GM12878 (cell line): ENCODE results near the gene FUBP1. TPM values are rescaled to one million over a fixed set of nuclear protein-coding genes. Genes with fewer than 3 reads are reported as not detected.
A peak's percentile ranks its signal among the peaks of the same experiment; 100 is the strongest.

Source experiments
- ATAC-seq: fragments of 200-7000 bp; cut with Tn5 transposase; 3 replicates; pipeline ENCODE4 v1.9.1; 2020; ENCODE audit warnings: mild to moderate bottlenecking, moderate library complexity
- BruUV-seq: library from RNA; stranded (reverse); fragments of 400-500 nt; replicated peaks from 2 replicates; lab custom pipeline; 2021; lab: Mats Ljungman, UMichigan
- CTCF ChIA-PET: fragments of 300-600 bp; sonication (Branson Sonifier 250); formaldehyde crosslinking; extraction: SDS; loops from one replicate; lab custom pipeline; 2021; ENCODE audit warnings: inconsistent platforms; lab: Yijun Ruan, JAX
- POLR2A ChIA-PET: fragments of 350-600 bp; formaldehyde crosslinking; extraction: SDS; loops from one replicate; lab custom pipeline; 2021; ENCODE audit warnings: inconsistent platforms; lab: Charles Lee
- RAD21 ChIA-PET: fragments of 300-600 bp; sonication (Branson Sonifier 250); formaldehyde crosslinking; loops from one replicate; lab custom pipeline; 2023; ENCODE audit warnings: antibody characterized with exemption; ENCODE audit not compliant: unreplicated experiment; lab: Charles Lee
- SMC1A ChIA-PET: fragments of 300-600 bp; sonication (Branson Sonifier 250); formaldehyde crosslinking; loops from one replicate; lab custom pipeline; 2023; ENCODE audit not compliant: unreplicated experiment, uncharacterized antibody; lab: Charles Lee
- DNase-seq: peaks from one replicate; pipeline ENCODE4 v3.0.0-alpha.2; 2011; ENCODE audit warnings: low read depth, low spot score
- FAIRE-seq: peaks from 3 replicates; lab custom pipeline; 2011; peaks lifted over from hg19 to GRCh38; lab: Jason Lieb, UNC
- H2AFZ ChIP-seq: 2 replicates; pipeline ENCODE4 v1.6.0; 2011; ENCODE audit warnings: low read depth, low read length, control low read depth; ENCODE audit not compliant: control insufficient read depth
- H3K27ac ChIP-seq: 2 replicates; pipeline ENCODE4 v1.5.1; 2011; ENCODE audit warnings: control low read depth; ENCODE audit not compliant: control insufficient read depth, insufficient read depth
- H3K27me3 ChIP-seq, 2 experiments: replicated peaks in 1 of 2; 2 replicates each; pipeline versions ENCODE4 v1.6.0 to v1.6.1; 2011; ENCODE audit warnings: low read length in 1 of 2; ENCODE audit not compliant: control insufficient read depth in 2 of 2, insufficient read depth in 2 of 2
- H3K36me3 ChIP-seq, 2 experiments: 2 replicates each; pipeline ENCODE4 v1.5.1; 2011; ENCODE audit warnings: low read length in 1 of 2; ENCODE audit not compliant: control insufficient read depth in 2 of 2, insufficient read depth in 2 of 2
- H3K4me1 ChIP-seq: 2 replicates; pipeline ENCODE4 v1.6.1; 2011; ENCODE audit warnings: mild to moderate bottlenecking, low read length, moderate library complexity, mixed read lengths; ENCODE audit not compliant: control insufficient read depth, insufficient read depth
- H3K4me2 ChIP-seq: 2 replicates; pipeline ENCODE4 v1.6.0; 2011; ENCODE audit warnings: control low read depth; ENCODE audit not compliant: control insufficient read depth, insufficient read depth
- H3K4me3 ChIP-seq: fragments of 200-600 bp; sonication (generic); 2 replicates; pipeline ENCODE4 v1.5.1; 2016
- H3K79me2 ChIP-seq: 2 replicates; pipeline ENCODE4 v1.6.0; 2011; ENCODE audit warnings: low read length; ENCODE audit not compliant: control insufficient read depth, insufficient read depth
- H3K9ac ChIP-seq: 2 replicates; pipeline ENCODE4 v1.8.0; 2011; ENCODE audit warnings: low read length, control low read depth, mixed read lengths; ENCODE audit not compliant: control insufficient read depth, insufficient read depth
- H3K9me3 ChIP-seq: replicated peaks from 3 replicates; pipeline ENCODE4 v1.5.1; 2011; ENCODE audit warnings: mild to moderate bottlenecking, low read length; ENCODE audit not compliant: control insufficient read depth, insufficient read depth
- H4K20me1 ChIP-seq: 2 replicates; pipeline ENCODE4 v1.6.0; 2011; ENCODE audit not compliant: control insufficient read depth, insufficient read depth
- CEBPB ChIP-seq, 2 experiments: fragments of 150-350 bp in 1 of 2; IDR thresholded peaks; 2 replicates each; pipeline ENCODE4 v1.6.1; 2012 to 2014; ENCODE audit warnings: low read depth in 2 of 2, low read length in 2 of 2, borderline replicate concordance in 1 of 2, inconsistent platforms in 1 of 2
- CREB1 ChIP-seq: IDR thresholded peaks from 2 replicates; pipeline ENCODE4 v1.6.1; 2012; ENCODE audit warnings: low read depth, mild to moderate bottlenecking, inconsistent platforms
- POLR2AphosphoS5 ChIP-seq: IDR thresholded peaks from 2 replicates; pipeline ENCODE4 v1.6.1; 2011; ENCODE audit warnings: mild to moderate bottlenecking, low read length, inconsistent platforms
- WGBS: methylation state at CpG from one replicate; pipeline ENCODE4 v1.1.6; 2016; ENCODE audit warnings: low lambda C conversion rate; ENCODE audit not compliant: insufficient replicate concordance, insufficient coverage; ENCODE audit errors: missing lambda C conversion rate; 5-methylcytosine and 5-hydroxymethylcytosine counted together
- in situ Hi-C: fragments of 300-500 bp; cut with MboI; formaldehyde crosslinking; loops from 9 replicates; pipeline ENCODE4 v1.14.3; 2018; ENCODE audit warnings: mixed read lengths
- intact Hi-C: fragments of 100-400 bp; cut with micrococcal nuclease; formaldehyde crosslinking; loops from one replicate; pipeline ENCODE4 v1.14.2; 2022; ENCODE audit not compliant: unreplicated experiment
- polyA plus RNA-seq, 11 experiments: library from polyadenylated mRNA; depleted of rRNA in 4 of 11; unstranded in 6 of 11; stranded (reverse) in 5 of 11; fragments of >200 nt; fragmentation: Nextera tagmentation in 4 of 11; fragmentation: Illumina TruSeq in 1 of 11; extraction: Ambion mirVana in 4 of 11; extraction: Trizol in 1 of 11; gene quantifications; 1 replicate in 1 of 11; 2 replicates in 10 of 11; pipeline versions ENCODE4 v1.2.1 to v1.2.3, GENCODE V29; 2011 to 2016; ENCODE audit warnings: inconsistent platforms in 2 of 11, missing spikeins in 2 of 11, low read depth in 1 of 11
- total RNA-seq, 4 experiments: library from RNA; depleted of rRNA in 3 of 4; stranded (reverse); fragments of >200 nt in 3 of 4; fragmentation: Illumina TruSeq in 1 of 4; extraction: Trizol in 1 of 4; gene quantifications; 2 replicates each; pipeline versions ENCODE4 v1.2.1 to v1.2.3, GENCODE V29; 2013 to 2021

The FUBP1 gene
- total and polyA plus RNA-seq, 10 of the 15 experiments (the other 5 are each of a cell fraction or from before 2014, with no cell fraction given), result 110 to 343 (median 191) TPM

GRCh38 chr1:77961392-77961791 is 17.5 kb downstream of the FUBP1 start:
- Histone ChIP-seq H3K36me3 (peaks cover 15 to 58% of the 10 kb centered on the region in 2 experiments), H4K20me1 (0 out of 2 replicates have a peak, but pooled peaks cover 4% of the 10 kb centered on the region), H2AFZ (no peak overlapping the region), H3K27ac (no peak overlapping the region), H3K79me2 (peaks cover 10% of the 10 kb centered on the region), H3K4me3 (no peak overlapping the region), H3K9me3 (no peaks in the 10 kb centered on the region), H3K4me2 (no peak overlapping the region), H3K4me1 (no peaks in the 10 kb centered on the region), H3K9ac (no peak overlapping the region), H3K27me3 (no peaks in the 10 kb centered on the region)
- no peak for ATAC-seq
- DNase-seq, result no peak
- TF ChIP-seq POLR2AphosphoS5 (0 out of 2 replicates have a peak, but pooled peaks have one; percentile 27), CEBPB (IDR thresholded peaks at IDR 0.05; ENCODE audit: borderline replicate concordance in 1 of 2, low read depth in 2 of 2, low read length in 2 of 2) (no peak)
- ChIA-PET RAD21 (no interaction called here), POLR2A (no interaction called here), CTCF (no interaction called here), SMC1A (no interaction called here)
- intact Hi-C loops, result no loop called here
- in situ Hi-C loops, result no loop called here
- no peak for FAIRE-seq
- BruUV-seq, result no TSS peak
- 71% methylated on average over 2 of the region's 2 CpGs for WGBS

- no peaks in the 10 kb centered on the region for H3K4me1 ChIP-seq
- H3K27ac ChIP-seq, result no peak overlapping the region
- no peak for FAIRE-seq
- ChIA-PET CTCF (no interaction called here), POLR2A (no interaction called here), SMC1A (interaction anchor here (4.8 kb wide), 1 partner anchor 11 kb away, joined by 15 read pairs; no protein-coding TSS in a partner anchor), RAD21 (no interaction called here)
- peaks cover 12 to 55% of the 10 kb centered on the region in 2 experiments for H3K36me3 ChIP-seq
- no peak overlapping the region for H2AFZ ChIP-seq
- no peak overlapping the region for H3K9ac ChIP-seq
- TF ChIP-seq CREB1, result no peak
- H3K27me3 ChIP-seq, result no peaks in the 10 kb centered on the region
- no peaks in the 10 kb centered on the region for H3K9me3 ChIP-seq
- 0 out of 2 replicates have a peak, but pooled peaks cover 4% of the 10 kb centered on the region for H4K20me1 ChIP-seq
- BruUV-seq, result no TSS peak
- WGBS, result 95% methylated on average over 2 of the region's 2 CpGs
- intact Hi-C loops, result no loop called here
- in situ Hi-C loops, result no loop called here
- H3K4me3 ChIP-seq, result no peak overlapping the region
- DNase-seq, result no peak
- no peak overlapping the region for H3K4me2 ChIP-seq
- no peak for ATAC-seq
- H3K79me2 ChIP-seq, result peaks cover 8% of the 10 kb centered on the region
Observed at GRCh38 chr1:77958850-77959249, 20.0 kb downstream of the FUBP1 start.
